Glomerular visceral epithelial cell (primary cell): ENCODE data around the gene FBXL14.
"Not testable (repeated sequence)": the region's sequence is repeated elsewhere in the genome, so short reads cannot be mapped to it uniquely, and the experiment has no call there.

Experiments used
- DNase-seq: peaks from one replicate; pipeline ENCODE4 v3.0.0-alpha.2; 2016; ENCODE audit errors: extremely low spot score

FBXL14 gene

GRCh38 chr12:1572731-1573130 lies 21.6 kb downstream of the FBXL14 start:
- DNase-seq = peak; percentile 58

- no peak for DNase-seq
These were observed 26.5 kb downstream of the FBXL14 start for GRCh38 chr12:1567852-1568251.

GRCh38 chr12:1566449-1567135 lies 27.8 kb downstream of the FBXL14 start:
- DNase-seq = no peak

DNA sequence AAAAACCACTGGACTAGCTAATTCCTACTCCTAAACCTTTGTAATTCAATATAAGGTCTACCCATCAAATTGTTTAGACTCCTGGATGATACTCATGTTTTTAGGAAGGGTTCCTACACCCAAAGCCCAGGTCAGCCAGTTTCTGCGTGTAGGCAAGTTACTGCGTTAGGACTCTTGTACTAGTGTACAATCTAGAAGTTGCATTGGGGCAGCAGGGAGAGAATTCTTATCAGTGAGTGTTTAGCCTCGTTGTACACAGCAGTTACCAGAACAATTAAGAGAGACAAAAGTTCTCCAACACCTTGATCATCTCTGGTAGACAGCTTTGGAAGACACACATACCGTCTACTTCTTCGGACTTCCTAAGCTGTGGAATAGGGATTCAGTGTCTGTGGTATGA lies 29.2 kb downstream of the FBXL14 start:
- no peak for DNase-seq

- DNase-seq = no peak
These were observed 30.3 kb downstream of the FBXL14 start for GRCh38 chr12:1564067-1564466.

DNA sequence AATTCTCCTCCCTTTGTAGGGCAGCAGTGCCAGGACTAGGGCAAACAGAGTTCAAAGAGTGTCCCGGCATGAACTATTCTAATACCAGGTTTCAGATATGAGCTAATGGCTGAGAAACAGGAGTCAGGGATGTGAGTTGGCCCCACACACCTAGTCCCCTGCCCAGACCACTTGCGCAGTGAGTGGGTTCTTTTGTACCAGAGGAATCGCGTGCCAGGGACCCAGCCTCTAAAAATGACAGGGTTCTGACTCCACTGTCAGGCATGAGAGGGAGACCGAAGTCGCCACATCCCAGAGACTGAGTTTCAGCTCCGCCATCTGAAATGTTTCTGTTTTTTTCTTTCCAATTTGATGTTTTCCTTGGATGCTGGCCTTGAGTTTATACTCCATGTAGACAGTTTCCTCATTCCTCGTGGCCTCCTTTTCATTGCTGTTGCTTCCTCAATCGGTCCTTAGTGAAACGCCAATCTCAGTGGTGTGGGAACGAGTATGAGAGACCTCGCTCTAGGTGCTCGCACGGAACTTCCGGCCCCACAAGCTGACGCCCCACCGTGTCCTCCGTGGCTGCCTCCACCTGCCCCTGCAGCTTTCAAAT lies 31.5 kb downstream of the FBXL14 start:
- DNase-seq = no peak

GRCh38 chr12:1560704-1561103 lies 33.7 kb downstream of the FBXL14 start:
- no peak for DNase-seq

DNA sequence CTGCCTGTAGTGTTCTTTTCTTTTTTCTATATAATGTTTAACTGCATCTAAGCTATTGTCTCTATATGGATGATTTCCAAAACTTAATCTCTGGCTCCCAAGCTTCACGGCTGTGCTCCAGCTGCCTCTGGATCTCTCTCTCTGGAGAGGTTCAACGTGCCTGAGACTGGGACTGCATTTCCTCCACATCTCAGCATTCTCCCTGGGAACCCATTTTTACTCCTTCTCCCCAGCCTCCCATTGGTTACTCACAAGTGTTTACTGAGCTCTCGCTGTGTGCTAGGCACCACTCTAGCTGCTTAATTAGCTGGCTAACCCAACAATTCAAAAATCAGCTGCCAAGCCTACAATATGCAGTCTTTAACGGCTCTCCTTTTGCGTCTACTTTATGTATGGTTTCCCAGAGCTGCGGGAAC lies 34.7 kb downstream of the FBXL14 start:
- DNase-seq = no peak

DNA sequence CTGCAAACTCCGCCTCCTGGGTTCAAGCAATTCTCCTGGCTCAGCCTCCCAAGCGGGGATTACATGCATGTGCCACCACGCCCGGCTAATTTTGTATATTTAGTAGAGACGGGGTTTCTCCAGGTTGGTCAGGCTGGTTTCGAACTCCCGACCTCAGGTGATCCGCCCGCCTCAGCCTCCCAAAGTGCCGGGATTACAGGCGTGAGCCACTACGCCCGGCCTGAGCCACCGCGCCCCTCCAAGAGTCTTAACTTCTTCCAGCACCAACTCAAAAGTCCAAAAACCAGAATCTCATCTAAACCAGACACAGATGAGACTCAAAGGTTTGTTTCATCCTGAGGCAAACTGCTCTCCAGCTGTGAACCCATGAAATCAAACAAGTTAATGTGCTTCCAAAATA lies 36.3 kb downstream of the FBXL14 start:
- not testable (repeated sequence) for DNase-seq

GRCh38 chr12:1553987-1554982 lies 40.1 kb downstream of the FBXL14 start:
- DNase-seq = no peak

DNA sequence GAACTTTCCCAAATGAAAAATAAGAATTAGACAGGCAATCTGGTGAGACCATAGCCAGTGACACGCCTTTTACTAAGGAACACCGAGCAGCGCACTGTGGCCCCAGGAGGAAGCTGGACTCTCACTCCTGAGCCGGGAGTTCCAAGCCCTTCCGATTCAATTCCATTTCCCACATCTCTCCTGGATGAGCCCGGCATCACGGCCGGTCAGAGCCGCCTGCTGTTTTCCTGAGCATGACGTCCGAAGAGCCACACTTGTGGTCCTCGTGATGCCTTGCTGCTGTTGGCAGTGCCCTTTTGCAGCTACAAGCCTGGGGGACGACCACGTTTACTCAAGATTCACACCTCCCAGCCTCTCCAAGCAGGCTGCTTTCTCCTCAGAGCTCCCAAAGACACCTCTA lies 40.8 kb downstream of the FBXL14 start:
- no peak for DNase-seq

DNA sequence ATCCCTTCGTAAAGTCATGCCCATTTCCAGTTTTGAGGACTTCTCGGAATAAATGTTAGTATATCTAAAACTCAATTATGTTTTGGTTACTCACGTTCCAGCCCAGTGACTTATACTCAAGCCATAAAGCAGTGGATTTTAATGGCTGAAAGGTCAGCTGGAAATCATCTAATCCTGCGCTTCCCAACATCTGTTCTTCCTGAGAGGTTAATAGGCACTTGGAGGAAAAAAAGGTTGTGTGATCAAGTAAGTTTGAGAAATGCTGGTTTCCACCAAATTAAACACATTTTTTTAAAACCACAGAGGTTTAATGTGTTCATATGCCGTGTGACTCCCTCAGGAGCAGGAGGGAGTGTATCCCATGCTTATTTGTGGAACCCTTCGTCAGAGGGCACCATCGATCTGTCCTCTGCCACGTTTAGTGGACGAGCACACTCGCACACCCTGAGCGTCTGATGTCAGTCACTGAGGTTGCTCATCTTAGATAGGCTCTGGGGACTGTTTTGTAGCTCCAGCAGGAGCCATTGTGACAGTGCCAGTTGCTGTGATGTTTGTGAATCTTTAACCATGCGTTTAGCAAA lies 41.4 kb downstream of the FBXL14 start:
- peak; percentile 41 for DNase-seq

GRCh38 chr12:1552171-1552570 lies 42.2 kb downstream of the FBXL14 start:
- DNase-seq = no peak

- no peak for DNase-seq
These were observed 42.9 kb downstream of the FBXL14 start for GRCh38 chr12:1551496-1551895.

DNA sequence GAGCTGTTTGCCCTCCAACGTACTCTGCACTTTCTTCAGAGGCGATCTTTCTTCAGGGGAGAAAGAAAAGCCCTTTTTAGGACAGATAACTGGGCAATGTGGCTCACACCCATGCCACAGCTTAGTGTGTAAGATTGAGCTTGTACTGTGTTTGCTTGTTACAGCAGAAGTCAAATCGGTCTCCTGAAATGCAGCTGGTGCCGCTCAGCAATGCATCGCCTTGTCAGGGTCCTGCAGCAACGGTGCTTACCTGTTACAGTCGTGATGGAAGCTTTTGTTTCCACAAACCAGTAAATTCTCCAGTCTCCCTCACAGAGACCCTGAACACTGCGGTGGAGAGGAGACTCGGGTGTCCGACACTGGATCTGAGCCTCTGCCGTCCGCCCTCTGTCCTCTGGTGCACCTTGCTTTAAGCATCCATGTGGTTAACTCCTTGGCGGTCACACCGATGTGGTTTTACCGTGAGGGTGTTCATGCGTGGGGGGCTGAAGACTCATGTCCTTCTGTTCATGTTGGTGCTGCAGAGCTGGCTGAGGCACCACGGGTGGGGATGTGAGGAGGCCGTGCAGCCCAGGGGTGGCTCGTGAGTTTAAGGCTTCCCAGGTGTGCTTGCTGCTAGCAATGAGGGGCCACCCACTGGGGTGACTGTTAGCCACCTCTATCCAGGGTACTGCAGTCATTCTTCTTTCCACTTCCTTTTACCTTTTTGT lies 47.3 kb downstream of the FBXL14 start:
- no peak for DNase-seq

- no peak for DNase-seq
These were observed 49.2 kb downstream of the FBXL14 start for GRCh38 chr12:1544996-1545700.

- no peak for DNase-seq
These were observed 51.8 kb downstream of the FBXL14 start for GRCh38 chr12:1542599-1542998.

DNA sequence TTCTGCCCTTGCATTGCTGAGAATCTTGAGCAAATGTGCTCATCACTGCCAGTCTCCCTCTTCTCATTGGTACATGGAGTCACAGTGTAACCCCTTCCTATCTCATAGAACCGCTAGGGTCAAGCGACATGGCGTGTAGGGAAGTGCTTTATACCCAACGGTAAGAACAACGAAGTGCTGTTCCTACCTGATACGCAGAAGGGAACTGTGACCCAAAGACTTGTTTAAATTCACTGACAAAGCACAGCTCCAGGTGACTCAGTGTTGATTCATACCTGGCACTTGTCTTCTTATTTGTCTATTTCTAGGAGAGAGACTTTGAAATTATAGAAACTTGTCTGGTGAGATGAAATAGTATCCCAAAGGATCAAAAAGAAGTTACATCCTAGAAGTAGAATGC lies 53.7 kb downstream of the FBXL14 start:
- DNase-seq = no peak

GRCh38 chr12:1539135-1539534 lies 55.2 kb downstream of the FBXL14 start:
- DNase-seq = no peak

GRCh38 chr12:1536817-1537216 lies 57.6 kb downstream of the FBXL14 start:
- DNase-seq = no peak

DNA sequence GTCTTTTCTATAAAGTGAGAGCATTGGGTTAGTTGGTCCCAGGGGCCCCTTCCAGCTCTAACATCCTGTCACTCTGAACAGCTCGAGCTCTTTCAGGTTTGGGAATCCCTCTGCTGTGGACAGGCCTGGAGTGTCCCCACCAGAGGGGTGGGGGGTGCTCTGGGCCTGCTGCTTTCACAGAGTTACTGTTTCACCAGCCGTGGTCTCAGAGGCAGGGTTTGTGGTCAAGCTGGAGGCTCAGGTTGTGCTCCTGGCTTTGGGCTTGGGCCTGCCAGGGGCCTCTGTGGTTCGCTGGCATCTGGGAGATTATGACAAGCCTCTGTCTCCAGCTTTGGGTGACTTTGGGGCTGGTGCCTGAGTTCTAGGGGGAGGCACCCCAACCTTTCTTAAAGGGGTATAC lies 59.6 kb downstream of the FBXL14 start:
- peak; percentile 75 for DNase-seq
